DOHH2 (cell line): ENCODE measurements around the gene GGA2.

Experiments
- H3F3A ChIP-seq: fragments of 200-600 bp; sonication (generic), shearing (Covaris generic); 2 replicates; pipeline ENCODE4 v1.6.0; 2016; ENCODE audit warnings: antibody characterized with exemption, mild to moderate bottlenecking; ENCODE audit not compliant: control insufficient read depth, insufficient read depth
- H3K27ac ChIP-seq: fragments of 200-600 bp; sonication (generic); 2 replicates; pipeline ENCODE4 v1.5.1; 2014; ENCODE audit warnings: low read depth, mild to moderate bottlenecking, low read length, moderate library complexity
- H3K27me3 ChIP-seq: fragments of 200-600 bp; sonication (generic); 2 replicates; pipeline ENCODE4 v1.6.1; 2014; ENCODE audit warnings: mild to moderate bottlenecking, low read length, mixed read lengths; ENCODE audit not compliant: control insufficient read depth
- H3K36me3 ChIP-seq: fragments of 200-600 bp; sonication (generic); 2 replicates; pipeline ENCODE4 v1.6.1; 2014; ENCODE audit warnings: mild to moderate bottlenecking, low read length, moderate library complexity, mixed read lengths; ENCODE audit not compliant: control insufficient read depth
- H3K4me1 ChIP-seq: fragments of 200-600 bp; sonication (generic); 2 replicates; pipeline ENCODE4 v1.6.1; 2014; ENCODE audit warnings: mild to moderate bottlenecking, low read length, mixed read lengths; ENCODE audit not compliant: control insufficient read depth
- H3K4me2 ChIP-seq: fragments of 200-600 bp; sonication (generic); 2 replicates; pipeline ENCODE4 v1.6.0; 2014; ENCODE audit warnings: mild to moderate bottlenecking, low read length, moderate library complexity
- H3K4me3 ChIP-seq: fragments of 200-600 bp; sonication (generic); 2 replicates; pipeline ENCODE4 v1.5.1; 2014; ENCODE audit warnings: mild to moderate bottlenecking, low read length, mixed read lengths
- H3K79me2 ChIP-seq: fragments of 200-600 bp; sonication (generic); 2 replicates; pipeline ENCODE4 v1.6.1; 2014; ENCODE audit warnings: mild to moderate bottlenecking, low read length, mixed read lengths; ENCODE audit not compliant: control insufficient read depth
- H3K9me2 ChIP-seq: fragments of 200-600 bp; sonication (generic); replicated peaks from 2 replicates; pipeline ENCODE4 v1.6.1; 2014; ENCODE audit warnings: mild to moderate bottlenecking, low read length, mixed read lengths; ENCODE audit not compliant: control insufficient read depth
- H3K9me3 ChIP-seq: fragments of 200-600 bp; sonication (generic); 2 replicates; pipeline ENCODE4 v1.6.1; 2014; ENCODE audit warnings: antibody characterized with exemption, low read length, mixed read lengths; ENCODE audit not compliant: control insufficient read depth, insufficient read depth
- H4K20me1 ChIP-seq: fragments of 200-600 bp; sonication (generic); 2 replicates; pipeline ENCODE4 v1.6.0; 2014; ENCODE audit warnings: low read depth, mild to moderate bottlenecking, antibody characterized with exemption, low read length, moderate library complexity; ENCODE audit not compliant: control insufficient read depth, insufficient read depth
- CTCF ChIP-seq: fragments of 200-600 bp; sonication (generic); IDR thresholded peaks from one replicate; pipeline ENCODE4 v1.5.1; 2014; ENCODE audit warnings: antibody characterized with exemption, mild to moderate bottlenecking, low read depth, low read length; ENCODE audit not compliant: poor library complexity, severe bottlenecking
- EZH2phosphoT487 ChIP-seq: fragments of 200-600 bp; sonication (generic); IDR thresholded peaks from 2 replicates; pipeline ENCODE4 v1.6.1; 2017; ENCODE audit warnings: borderline replicate concordance, mild to moderate bottlenecking, antibody characterized with exemption, low read length, moderate library complexity, mixed read lengths

GGA2 gene

GRCh38 chr16:23436951-23437350 lies 73.3 kb downstream of the GGA2 start:
- no peak overlapping the region for H3K27ac ChIP-seq

GRCh38 chr16:23435500-23435899 lies 74.8 kb downstream of the GGA2 start:
- Histone ChIP-seq H4K20me1 (no peaks in the 10 kb centered on the region; the same call in 1 of the 2 replicates), H3K9me3 (no peaks in the 10 kb centered on the region), H3K27ac (no peak overlapping the region), H3K79me2 (no peaks in the 10 kb centered on the region), H3K9me2 (no peaks in the 10 kb centered on the region), H3K4me3 (no peak overlapping the region), H3F3A (peaks cover 5% of the 10 kb centered on the region; the same call in 1 of the 2 replicates), H3K27me3 (no peaks in the 10 kb centered on the region), H3K4me1 (no peaks in the 10 kb centered on the region), H3K4me2 (no peak overlapping the region), H3K36me3 (peaks cover 23% of the 10 kb centered on the region)
- no peak for TF ChIP-seq EZH2phosphoT487
- TF ChIP-seq CTCF = peak; percentile 98

More at GRCh38 chr16:23436951-23437350, 73.3 kb downstream of the GGA2 start:
- no peaks in the 10 kb centered on the region for H3K79me2 ChIP-seq
- no peak overlapping the region for H3K4me2 ChIP-seq
- H3K36me3 ChIP-seq = peaks cover 20% of the 10 kb centered on the region
- H3K4me3 ChIP-seq = no peak overlapping the region
- H3K27me3 ChIP-seq = no peaks in the 10 kb centered on the region
- no peaks in the 10 kb centered on the region; the same call in 1 of the 2 replicates for H4K20me1 ChIP-seq
- TF ChIP-seq EZH2phosphoT487 (no peak), CTCF (no peak)
- no peaks in the 10 kb centered on the region for H3K9me3 ChIP-seq
- H3K9me2 ChIP-seq = no peaks in the 10 kb centered on the region
- peaks cover 5% of the 10 kb centered on the region; the same call in 1 of the 2 replicates for H3F3A ChIP-seq
- no peaks in the 10 kb centered on the region for H3K4me1 ChIP-seq

GRCh38 chr16:23434380-23434779 lies 75.9 kb downstream of the GGA2 start:
- Histone ChIP-seq H3K4me2 (no peak overlapping the region), H3K9me2 (no peaks in the 10 kb centered on the region), H3F3A (peaks cover 5% of the 10 kb centered on the region; the same call in 1 of the 2 replicates), H3K36me3 (peaks cover 23% of the 10 kb centered on the region), H3K4me3 (no peak overlapping the region), H4K20me1 (no peaks in the 10 kb centered on the region; the same call in 1 of the 2 replicates), H3K9me3 (no peaks in the 10 kb centered on the region), H3K27me3 (no peaks in the 10 kb centered on the region), H3K79me2 (no peaks in the 10 kb centered on the region), H3K4me1 (no peaks in the 10 kb centered on the region), H3K27ac (no peak overlapping the region)
- TF ChIP-seq CTCF (peak; percentile 89), EZH2phosphoT487 (no peak)
